ENCODE results near the gene TSFM. TPM values are rescaled to one million over a fixed set of nuclear protein-coding genes. Genes with fewer than 3 reads are reported as not detected.
A peak's percentile ranks its signal among the peaks of the same experiment; 100 is the strongest.

Gene TSFM
- total RNA-seq, 1 donor from 2014 or later, result 17.9 TPM

DNA sequence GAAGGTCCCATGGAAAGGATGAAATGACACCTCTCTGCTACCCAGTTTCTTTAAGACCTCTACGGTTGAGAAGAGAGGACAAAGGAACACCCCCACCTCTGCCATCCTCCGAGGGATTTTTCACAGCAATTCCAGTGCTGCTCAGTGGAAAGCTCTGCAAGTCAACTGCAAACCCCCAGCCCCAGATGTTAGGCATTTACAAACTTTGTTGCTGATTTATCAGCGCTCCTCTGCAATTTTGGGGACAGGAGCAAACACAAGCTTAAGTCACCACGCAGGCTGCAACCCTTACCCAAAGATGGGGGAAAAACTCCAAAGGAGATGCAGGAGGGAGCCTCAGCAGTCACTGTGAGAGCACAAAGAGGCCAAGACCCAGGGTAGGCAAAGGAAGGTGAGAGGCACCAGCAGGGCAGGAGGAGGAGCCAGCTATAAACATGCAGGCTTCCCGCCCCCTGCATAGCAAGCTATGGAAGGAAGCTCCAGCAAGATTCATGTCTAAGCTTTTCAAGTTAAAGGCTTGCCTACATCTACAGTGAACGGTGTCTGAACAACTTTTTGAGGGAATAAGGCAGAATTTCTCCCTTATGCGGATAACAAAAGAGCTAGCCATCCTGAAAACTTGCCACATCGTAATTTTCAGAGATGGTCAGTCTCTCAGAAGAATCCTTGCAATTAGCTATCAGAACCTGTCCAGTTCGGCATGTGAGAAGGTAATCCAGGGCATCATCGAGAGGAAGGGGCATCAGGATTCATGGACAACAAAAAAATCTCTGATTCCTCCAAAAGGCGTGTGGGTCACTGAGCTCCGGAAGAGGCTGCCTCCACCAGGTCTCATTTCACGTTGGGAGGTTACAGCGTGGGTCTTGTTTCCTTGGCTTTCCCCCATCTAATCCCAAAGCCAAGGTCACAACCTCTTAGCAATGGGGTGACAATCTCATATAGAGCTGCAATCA, 60.0 kb downstream of the TSFM start:
- Histone ChIP-seq H3K4me3 (peak overlapping the region; percentile 93 to 96), H3K36me3 (no peaks in the 10 kb centered on the region), H3K9me3 (no peaks in the 10 kb centered on the region), H3K4me1 (peaks cover 75% of the 10 kb centered on the region), H3K27ac (peak overlapping the region; percentile 99), H3K27me3 (no peaks in the 10 kb centered on the region)
- intact Hi-C loops (cut with DNase I), result no loop called here
- no peak for TF ChIP-seq POLR2A (IDR thresholded peaks at IDR 0.05)
- no peak for TF ChIP-seq POLR2AphosphoS5 (IDR thresholded peaks at IDR 0.05; ENCODE audit: insufficient read depth in 1 of 2, low read depth in 1 of 2)
- TF ChIP-seq, protein P1, sequence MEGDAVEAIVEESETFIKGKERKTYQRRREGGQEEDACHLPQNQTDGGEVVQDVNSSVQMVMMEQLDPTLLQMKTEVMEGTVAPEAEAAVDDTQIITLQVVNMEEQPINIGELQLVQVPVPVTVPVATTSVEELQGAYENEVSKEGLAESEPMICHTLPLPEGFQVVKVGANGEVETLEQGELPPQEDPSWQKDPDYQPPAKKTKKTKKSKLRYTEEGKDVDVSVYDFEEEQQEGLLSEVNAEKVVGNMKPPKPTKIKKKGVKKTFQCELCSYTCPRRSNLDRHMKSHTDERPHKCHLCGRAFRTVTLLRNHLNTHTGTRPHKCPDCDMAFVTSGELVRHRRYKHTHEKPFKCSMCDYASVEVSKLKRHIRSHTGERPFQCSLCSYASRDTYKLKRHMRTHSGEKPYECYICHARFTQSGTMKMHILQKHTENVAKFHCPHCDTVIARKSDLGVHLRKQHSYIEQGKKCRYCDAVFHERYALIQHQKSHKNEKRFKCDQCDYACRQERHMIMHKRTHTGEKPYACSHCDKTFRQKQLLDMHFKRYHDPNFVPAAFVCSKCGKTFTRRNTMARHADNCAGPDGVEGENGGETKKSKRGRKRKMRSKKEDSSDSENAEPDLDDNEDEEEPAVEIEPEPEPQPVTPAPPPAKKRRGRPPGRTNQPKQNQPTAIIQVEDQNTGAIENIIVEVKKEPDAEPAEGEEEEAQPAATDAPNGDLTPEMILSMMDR (IDR thresholded peaks at IDR 0.05), result no peak
- DNase-seq (ENCODE audit: extremely low spot score in 2 of 2), result no peak

DNA sequence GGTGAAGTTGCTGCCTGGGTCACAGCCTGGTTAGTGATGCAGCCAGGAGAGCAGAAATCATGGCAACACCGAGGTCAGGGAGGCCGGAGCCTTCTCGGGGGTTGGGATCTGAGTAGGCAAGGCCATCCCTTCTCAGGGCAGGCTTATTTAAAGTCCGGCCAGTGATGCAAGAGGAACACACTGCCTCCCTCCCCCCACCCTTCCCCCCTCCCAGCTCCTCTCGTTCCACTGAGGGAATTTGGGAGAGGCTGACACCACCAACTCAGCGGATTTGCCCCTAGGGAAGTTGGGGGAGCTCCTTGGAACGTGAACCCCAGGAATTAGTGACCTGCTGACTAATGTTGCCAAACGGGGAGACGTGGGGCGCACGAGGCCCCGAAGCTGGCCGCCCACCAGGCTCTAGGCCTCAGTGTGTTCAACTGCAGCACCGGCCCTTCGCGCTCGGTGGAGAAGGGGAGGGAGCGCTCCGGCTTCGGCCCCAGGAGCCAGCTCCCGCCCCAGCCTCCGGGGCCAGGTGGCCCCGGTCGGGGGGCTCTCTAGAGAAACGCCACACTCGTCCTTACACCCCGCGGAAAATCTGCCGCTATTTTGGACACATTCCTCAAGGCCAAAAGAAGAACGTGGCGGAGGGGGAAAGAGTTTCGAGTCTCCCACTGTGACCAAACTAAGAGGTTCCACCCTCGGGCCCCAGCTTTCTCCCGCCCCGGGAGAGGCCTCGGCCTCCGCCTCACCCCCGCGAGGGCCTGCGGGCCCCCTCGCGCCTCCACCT, 62.3 kb downstream of the TSFM start:
- intact Hi-C loops (cut with DNase I), result loop anchor here (2.0 kb wide), 1 partner anchor 50 kb away; no protein-coding TSS in a partner anchor
- H3K36me3 ChIP-seq, result no peaks in the 10 kb centered on the region
- peak in 1 of 2 donors; percentile 97 for DNase-seq (ENCODE audit: extremely low spot score in 2 of 2)
- peak overlapping the region; percentile 93 to 96 for H3K4me3 ChIP-seq
- no peaks in the 10 kb centered on the region for H3K9me3 ChIP-seq
- peaks cover 53% of the 10 kb centered on the region for H3K4me1 ChIP-seq
- TF ChIP-seq POLR2A (IDR thresholded peaks at IDR 0.05) (peak in 1 of 2 donors; percentile 21), POLR2AphosphoS5 (IDR thresholded peaks at IDR 0.05; ENCODE audit: insufficient read depth in 1 of 2, low read depth in 1 of 2) (peak in 1 of 2 donors; percentile 70)
- TF ChIP-seq, protein P1 (IDR thresholded peaks at IDR 0.05), result no peak
- peak overlapping the region; percentile 99 for H3K27ac ChIP-seq
- H3K27me3 ChIP-seq, result no peaks in the 10 kb centered on the region

DNA sequence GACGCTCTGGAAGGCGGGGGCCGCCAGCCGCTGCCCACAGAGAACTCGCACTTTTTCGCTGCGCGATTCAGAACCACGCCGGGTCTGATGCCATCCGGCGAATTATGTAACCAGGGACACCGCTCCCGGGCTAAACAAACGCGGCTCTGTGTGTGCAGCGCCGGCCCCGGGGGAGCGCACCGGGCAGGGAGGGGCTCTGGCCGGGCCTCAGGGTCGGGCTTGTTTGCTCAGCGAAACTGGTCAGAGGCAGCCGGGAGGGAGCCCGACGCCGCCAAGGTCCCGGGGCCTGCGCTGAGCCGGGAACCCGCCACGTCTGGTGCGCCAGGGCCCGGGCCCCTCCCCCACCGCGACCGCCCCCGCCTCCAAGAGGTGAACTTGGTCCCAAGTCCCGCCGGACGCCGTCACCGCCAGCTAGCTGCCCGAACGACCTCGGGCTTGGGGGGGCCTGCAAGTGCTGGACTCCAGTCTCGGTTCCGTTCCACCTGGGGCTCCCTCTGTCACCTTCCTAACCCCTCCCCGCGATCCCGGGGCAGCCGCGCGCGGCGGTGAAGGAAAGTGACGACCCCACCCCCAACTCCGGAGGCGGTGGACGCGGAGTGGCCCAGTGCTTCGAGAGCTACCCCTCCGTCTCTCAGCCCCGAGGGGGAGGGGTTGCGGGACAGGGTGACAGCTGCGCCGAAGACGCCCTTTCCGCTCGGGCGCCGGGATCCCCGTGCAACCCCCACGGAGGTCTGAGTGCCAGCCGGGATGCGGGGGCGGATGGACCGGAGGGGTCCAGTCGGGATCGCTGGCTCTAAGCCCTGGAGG, 63.1 kb downstream of the TSFM start:
- peaks cover 45% of the 10 kb centered on the region for H3K4me1 ChIP-seq
- no peaks in the 10 kb centered on the region for H3K9me3 ChIP-seq
- intact Hi-C loops (cut with DNase I), result loop anchor here (2.0 kb wide), 1 partner anchor 49 kb away; no protein-coding TSS in a partner anchor
- DNase-seq (ENCODE audit: extremely low spot score in 2 of 2), result no peak
- H3K36me3 ChIP-seq, result no peaks in the 10 kb centered on the region
- peak in 1 of 2 donors; percentile 11 for TF ChIP-seq POLR2AphosphoS5 (IDR thresholded peaks at IDR 0.05; ENCODE audit: insufficient read depth in 1 of 2, low read depth in 1 of 2)
- no peak for TF ChIP-seq POLR2A (IDR thresholded peaks at IDR 0.05)
- H3K27ac ChIP-seq, result peak overlapping the region; percentile 99
- peak overlapping the region; percentile 93 to 96 for H3K4me3 ChIP-seq
- H3K27me3 ChIP-seq, result no peaks in the 10 kb centered on the region

DNA sequence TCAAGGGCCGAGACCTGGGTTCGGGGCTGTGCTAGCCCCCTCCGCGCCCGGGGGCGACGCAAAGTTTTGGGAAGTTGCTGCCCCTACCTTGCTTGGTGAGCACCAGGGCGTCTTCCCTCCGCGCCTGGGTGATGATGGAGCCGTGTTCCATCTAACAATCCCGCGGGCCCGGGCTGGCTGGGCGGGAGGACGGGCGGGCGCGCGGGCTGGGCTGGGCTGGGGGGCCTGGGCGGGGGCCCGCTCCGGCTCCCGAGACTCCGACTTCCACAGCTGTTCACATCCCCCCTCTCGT, 63.6 kb downstream of the TSFM start:
- Histone ChIP-seq H3K27ac (peak overlapping the region; percentile 99), H3K4me1 (peaks cover 39% of the 10 kb centered on the region), H3K4me3 (peak overlapping the region; percentile 93 to 96), H3K9me3 (no peaks in the 10 kb centered on the region), H3K36me3 (no peaks in the 10 kb centered on the region), H3K27me3 (no peaks in the 10 kb centered on the region)
- TF ChIP-seq POLR2A (IDR thresholded peaks at IDR 0.05), result no peak
- TF ChIP-seq, protein P1 (IDR thresholded peaks at IDR 0.05), result no peak
- intact Hi-C loops (cut with DNase I), result no loop called here
- DNase-seq (ENCODE audit: extremely low spot score in 2 of 2), result no peak

Measured in vagina (tissue), 2 donors.